Measurements from ENCODE around the gene MAVS. TPM values are rescaled to one million over a fixed set of nuclear protein-coding genes. Genes with fewer than 3 reads are reported as not detected.

MAVS gene
- total and polyA plus RNA-seq, 5 donors = 28.5 to 32.6 (median 30.0) TPM

DNA sequence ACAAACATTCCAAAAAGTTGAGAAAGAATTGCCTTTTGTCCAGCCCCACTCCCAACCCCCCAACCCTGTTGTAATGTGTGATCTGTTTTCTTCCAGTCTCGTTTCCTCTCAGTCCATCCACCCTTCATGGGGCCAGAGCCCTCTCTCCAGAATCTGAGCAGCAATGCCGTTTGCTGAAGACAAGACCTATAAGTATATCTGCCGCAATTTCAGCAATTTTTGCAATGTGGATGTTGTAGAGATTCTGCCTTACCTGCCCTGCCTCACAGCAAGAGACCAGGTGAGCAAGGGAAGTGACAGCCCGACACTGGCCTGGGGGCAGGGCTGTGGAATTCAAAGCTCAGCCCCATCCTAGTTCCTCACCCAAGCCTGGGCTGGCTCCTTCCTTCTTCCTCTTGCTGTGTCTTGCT is 7.8 kb downstream of the MAVS start:
- H3K27me3 ChIP-seq (ENCODE audit: control insufficient read depth, insufficient read depth) = no peaks in the 10 kb centered on the region
- no peaks in the 10 kb centered on the region for H3K4me1 ChIP-seq (ENCODE audit: control insufficient read depth, insufficient read depth, low read length)
- ATAC-seq (peak; percentile 45 to 52), DNase-seq (no peak)
- intact Hi-C loops (cut with DNase I) = loop anchor here in 1 of 4 donors (10.0 kb wide), 1 partner anchor 170 kb away; the partner anchor contains the start of gene ADAM33
- WGBS = 72% methylated on average over 4 of the region's 4 CpGs
- H3K4me3 ChIP-seq (ENCODE audit: low read length) = no peak overlapping the region
- H3K9me3 ChIP-seq (ENCODE audit: control insufficient read depth, low read length) = no peaks in the 10 kb centered on the region
- H3K27ac ChIP-seq (ENCODE audit: low read length) = no peak overlapping the region

DNA sequence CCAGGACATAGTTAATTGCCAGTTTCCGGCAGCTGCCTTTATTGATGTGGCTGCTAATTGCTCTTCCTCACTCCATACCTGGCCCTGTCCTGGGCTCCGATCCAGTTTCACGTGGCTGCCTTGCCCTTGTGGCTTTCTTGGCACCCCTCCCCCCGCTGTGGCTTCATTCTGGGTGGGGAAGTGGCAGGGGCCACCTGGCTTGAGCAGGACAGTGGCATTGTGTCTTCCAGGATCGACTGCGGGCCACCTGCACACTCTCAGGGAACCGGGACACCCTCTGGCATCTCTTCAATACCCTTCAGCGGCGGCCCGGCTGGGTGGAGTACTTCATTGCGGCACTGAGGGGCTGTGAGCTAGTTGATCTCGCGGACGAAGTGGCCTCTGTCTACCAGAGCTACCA is 10.8 kb downstream of the MAVS start:
- DNase-seq (no peak), ATAC-seq (no peak)

GRCh38 chr20:3858689-3859088 is 12.1 kb downstream of the MAVS start:
- WGBS = 93% methylated on average over 6 of the region's 6 CpGs
- DNase-seq (no peak), ATAC-seq (no peak)
- H3K4me3 ChIP-seq (ENCODE audit: low read length) = no peak overlapping the region
- no peak overlapping the region for H3K27ac ChIP-seq (ENCODE audit: low read length)
- no peaks in the 10 kb centered on the region for H3K27me3 ChIP-seq (ENCODE audit: control insufficient read depth, insufficient read depth)
- intact Hi-C loops (cut with DNase I) = loop anchor here in 1 of 4 donors (10.0 kb wide), 1 partner anchor 174 kb away; the partner anchor contains the start of gene ADAM33
- no peaks in the 10 kb centered on the region for H3K9me3 ChIP-seq (ENCODE audit: control insufficient read depth, low read length)
- no peaks in the 10 kb centered on the region for H3K4me1 ChIP-seq (ENCODE audit: control insufficient read depth, insufficient read depth, low read length)

More for the DNA sequence above, 10.8 kb downstream of the MAVS start:
- Histone ChIP-seq H3K27me3 (ENCODE audit: control insufficient read depth, insufficient read depth) (no peaks in the 10 kb centered on the region), H3K27ac (ENCODE audit: low read length) (no peak overlapping the region), H3K4me3 (ENCODE audit: low read length) (no peak overlapping the region), H3K9me3 (ENCODE audit: control insufficient read depth, low read length) (no peaks in the 10 kb centered on the region), H3K4me1 (ENCODE audit: control insufficient read depth, insufficient read depth, low read length) (no peaks in the 10 kb centered on the region)
- 78% methylated on average over 14 of the region's 14 CpGs for WGBS
- intact Hi-C loops (cut with DNase I) = loop anchor here in 1 of 4 donors (10.0 kb wide), 1 partner anchor 173 kb away; the partner anchor contains the start of gene ADAM33

GRCh38 chr20:3861191-3861590 is 14.6 kb downstream of the MAVS start:
- no peak for DNase-seq
- ATAC-seq = no peak
- H3K4me3 ChIP-seq (ENCODE audit: low read length) = no peak overlapping the region
- no peaks in the 10 kb centered on the region for H3K27me3 ChIP-seq (ENCODE audit: control insufficient read depth, insufficient read depth)
- no peaks in the 10 kb centered on the region for H3K9me3 ChIP-seq (ENCODE audit: control insufficient read depth, low read length)
- no peaks in the 10 kb centered on the region for H3K4me1 ChIP-seq (ENCODE audit: control insufficient read depth, insufficient read depth, low read length)
- WGBS = 95% methylated on average over 7 of the region's 7 CpGs
- intact Hi-C loops (cut with DNase I) = no loop called here
- no peak overlapping the region for H3K27ac ChIP-seq (ENCODE audit: low read length)

DNA sequence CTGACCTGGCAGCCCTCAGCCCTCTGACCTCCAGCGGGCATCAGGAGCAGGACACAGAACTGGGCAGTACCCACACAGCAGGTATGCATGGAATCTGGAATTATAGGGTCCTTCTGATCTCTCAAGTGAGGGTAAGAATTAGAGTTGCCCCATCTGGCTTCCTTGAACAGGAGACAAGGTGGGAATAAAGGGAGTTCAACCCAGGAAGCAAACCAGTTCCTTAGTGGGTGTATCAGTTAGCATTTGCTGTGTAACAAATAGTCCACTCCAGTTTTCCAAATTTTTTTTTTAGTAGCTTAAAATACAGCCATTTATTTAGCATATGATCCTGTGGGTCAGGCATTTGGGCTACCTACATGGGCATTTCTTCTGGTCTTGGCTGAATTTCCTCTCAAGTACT is 15.7 kb downstream of the MAVS start:
- intact Hi-C loops (cut with DNase I) = no loop called here
- no peaks in the 10 kb centered on the region for H3K4me1 ChIP-seq (ENCODE audit: control insufficient read depth, insufficient read depth, low read length)
- DNase-seq (no peak), ATAC-seq (no peak)
- H3K27ac ChIP-seq (ENCODE audit: low read length) = no peak overlapping the region
- no peaks in the 10 kb centered on the region for H3K27me3 ChIP-seq (ENCODE audit: control insufficient read depth, insufficient read depth)
- 97% methylated on average over 1 of the region's 1 CpG for WGBS
- H3K9me3 ChIP-seq (ENCODE audit: control insufficient read depth, low read length) = no peaks in the 10 kb centered on the region
- H3K4me3 ChIP-seq (ENCODE audit: low read length) = no peak overlapping the region

DNA sequence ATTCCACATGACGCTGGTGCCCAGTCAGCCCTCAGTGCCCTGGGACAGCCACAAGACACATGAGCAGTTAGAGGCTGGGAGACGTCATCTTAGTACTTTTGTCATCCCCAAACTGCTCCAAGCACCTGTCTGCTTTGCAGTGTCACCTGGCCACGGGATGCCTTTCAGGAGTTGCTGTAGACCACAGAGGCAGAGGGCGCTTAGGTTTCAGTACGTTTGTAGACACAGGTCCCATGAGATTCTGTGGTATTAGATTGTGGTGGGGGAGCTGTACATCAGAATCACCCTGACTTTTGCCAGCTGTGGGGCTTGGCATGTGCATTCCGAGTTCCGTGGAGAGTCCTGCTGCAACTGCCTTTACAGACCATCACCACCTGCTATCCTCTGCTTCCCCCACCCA is 16.7 kb downstream of the MAVS start:
- 83% methylated on average over 7 of the region's 7 CpGs for WGBS
- Histone ChIP-seq H3K4me3 (ENCODE audit: low read length) (no peak overlapping the region), H3K27ac (ENCODE audit: low read length) (no peak overlapping the region), H3K4me1 (ENCODE audit: control insufficient read depth, insufficient read depth, low read length) (no peaks in the 10 kb centered on the region), H3K27me3 (ENCODE audit: control insufficient read depth, insufficient read depth) (no peaks in the 10 kb centered on the region), H3K9me3 (ENCODE audit: control insufficient read depth, low read length) (no peaks in the 10 kb centered on the region)
- no peak for DNase-seq
- no peak for ATAC-seq
- intact Hi-C loops (cut with DNase I) = no loop called here

GRCh38 chr20:3864518-3864917 is 17.9 kb downstream of the MAVS start:
- H3K27ac ChIP-seq (ENCODE audit: low read length) = no peak overlapping the region
- H3K4me1 ChIP-seq (ENCODE audit: control insufficient read depth, insufficient read depth, low read length) = no peaks in the 10 kb centered on the region
- intact Hi-C loops (cut with DNase I) = no loop called here
- WGBS = 74% methylated on average over 5 of the region's 5 CpGs
- no peaks in the 10 kb centered on the region for H3K27me3 ChIP-seq (ENCODE audit: control insufficient read depth, insufficient read depth)
- no peak overlapping the region for H3K4me3 ChIP-seq (ENCODE audit: low read length)
- H3K9me3 ChIP-seq (ENCODE audit: control insufficient read depth, low read length) = no peaks in the 10 kb centered on the region
- ATAC-seq = no peak
- no peak for DNase-seq

GRCh38 chr20:3865152-3865886 is 18.7 kb downstream of the MAVS start:
- no peak overlapping the region for H3K4me3 ChIP-seq (ENCODE audit: low read length)
- no peaks in the 10 kb centered on the region for H3K4me1 ChIP-seq (ENCODE audit: control insufficient read depth, insufficient read depth, low read length)
- ATAC-seq (no peak), DNase-seq (peak in 1 of 3 donors; percentile 61)
- H3K27ac ChIP-seq (ENCODE audit: low read length) = no peak overlapping the region
- no peaks in the 10 kb centered on the region for H3K27me3 ChIP-seq (ENCODE audit: control insufficient read depth, insufficient read depth)
- no peaks in the 10 kb centered on the region for H3K9me3 ChIP-seq (ENCODE audit: control insufficient read depth, low read length)
- intact Hi-C loops (cut with DNase I) = no loop called here
- 86% methylated on average over 14 of the region's 14 CpGs for WGBS

GRCh38 chr20:3865887-3866407 is 19.3 kb downstream of the MAVS start:
- H3K4me3 ChIP-seq (ENCODE audit: low read length) = no peak overlapping the region
- intact Hi-C loops (cut with DNase I) = no loop called here
- WGBS = 91% methylated on average over 14 of the region's 14 CpGs
- no peak overlapping the region for H3K27ac ChIP-seq (ENCODE audit: low read length)
- ATAC-seq (no peak), DNase-seq (no peak)
- H3K9me3 ChIP-seq (ENCODE audit: control insufficient read depth, low read length) = no peaks in the 10 kb centered on the region
- H3K27me3 ChIP-seq (ENCODE audit: control insufficient read depth, insufficient read depth) = no peaks in the 10 kb centered on the region
- H3K4me1 ChIP-seq (ENCODE audit: control insufficient read depth, insufficient read depth, low read length) = no peaks in the 10 kb centered on the region

DNA sequence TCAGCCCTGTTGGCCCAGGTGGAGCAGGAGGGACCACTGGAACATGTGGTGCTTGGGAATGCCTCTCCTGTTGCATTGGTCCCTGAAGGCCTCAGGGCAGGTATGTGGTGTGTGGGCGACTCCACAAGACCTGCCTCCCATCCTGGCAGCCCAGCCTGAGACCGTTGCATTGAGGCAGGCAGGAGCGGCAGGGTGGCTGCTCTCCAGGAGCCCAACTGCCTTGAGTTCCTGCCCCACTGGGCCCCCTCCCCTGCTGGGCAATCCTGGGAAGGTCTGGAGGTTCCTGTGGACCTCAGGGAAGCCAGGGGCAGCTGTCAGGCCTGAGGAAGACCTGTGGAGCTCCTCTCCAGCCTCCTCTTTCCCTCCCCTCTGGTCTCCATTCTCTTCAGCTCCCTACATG is 19.8 kb downstream of the MAVS start:
- DNase-seq (no peak), ATAC-seq (no peak)
- Histone ChIP-seq H3K9me3 (ENCODE audit: control insufficient read depth, low read length) (no peaks in the 10 kb centered on the region), H3K4me1 (ENCODE audit: control insufficient read depth, insufficient read depth, low read length) (no peaks in the 10 kb centered on the region), H3K27ac (ENCODE audit: low read length) (no peak overlapping the region), H3K27me3 (ENCODE audit: control insufficient read depth, insufficient read depth) (no peaks in the 10 kb centered on the region), H3K4me3 (ENCODE audit: low read length) (no peak overlapping the region)
- WGBS = 83% methylated on average over 3 of the region's 3 CpGs
- intact Hi-C loops (cut with DNase I) = no loop called here

DNA sequence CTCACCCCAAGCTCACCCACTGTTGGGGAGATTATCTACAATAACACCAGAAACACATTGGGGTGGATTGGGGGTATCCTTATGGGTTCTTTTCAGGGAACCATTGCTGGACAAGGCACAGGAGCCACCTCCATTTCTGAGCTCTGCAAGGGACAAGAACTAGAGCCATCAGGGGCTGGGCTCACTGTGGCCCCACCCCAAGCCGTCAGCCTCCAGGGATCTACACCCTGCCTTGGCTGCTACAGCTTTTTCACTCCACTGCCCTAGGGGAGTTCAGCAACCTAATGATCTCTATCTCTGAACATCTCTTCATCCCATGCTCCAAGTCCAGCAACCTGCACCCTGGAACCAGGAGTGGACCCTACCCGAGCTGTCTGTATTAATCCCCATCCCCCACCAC is 21.2 kb downstream of the MAVS start:
- DNase-seq (no peak), ATAC-seq (no peak)
- Histone ChIP-seq H3K4me1 (ENCODE audit: control insufficient read depth, insufficient read depth, low read length) (no peaks in the 10 kb centered on the region), H3K9me3 (ENCODE audit: control insufficient read depth, low read length) (no peaks in the 10 kb centered on the region), H3K4me3 (ENCODE audit: low read length) (no peak overlapping the region), H3K27me3 (ENCODE audit: control insufficient read depth, insufficient read depth) (no peaks in the 10 kb centered on the region), H3K27ac (ENCODE audit: low read length) (no peak overlapping the region)
- intact Hi-C loops (cut with DNase I) = no loop called here
- WGBS = 59% methylated on average over 2 of the region's 2 CpGs

Data from right cardiac atrium (tissue), 5 donors.